GM19397 (cell line): ENCODE results near the gene SMARCD1.

Experiments used
- ATAC-seq: cut with Tn5 transposase; IDR thresholded peaks from one replicate; pipeline ENCODE4 v1.9.1; 2021; ENCODE audit warnings: mild to moderate bottlenecking, moderate library complexity; ENCODE audit not compliant: unreplicated experiment

Gene SMARCD1

GRCh38 chr12:50103351-50103750, 18.2 kb downstream of the SMARCD1 start:
- no peak for ATAC-seq

GRCh38 chr12:50103767-50104321, 18.7 kb downstream of the SMARCD1 start, which contains the start of gene GPD1:
Gene GPD1, plus strand, starts transcription at chr12:50104008. Its CDS starts 43 bp downstream, at chr12:50104051.
- no peak for ATAC-seq

GRCh38 chr12:50104417-50105366, 19.6 kb downstream of the SMARCD1 start:
- no peak for ATAC-seq

GRCh38 chr12:50105913-50106450, 20.8 kb downstream of the SMARCD1 start:
- ATAC-seq: no peak

GRCh38 chr12:50106907-50107306, 21.8 kb downstream of the SMARCD1 start:
- ATAC-seq: no peak

GRCh38 chr12:50107416-50108268, 22.5 kb downstream of the SMARCD1 start:
- ATAC-seq: no peak

GRCh38 chr12:50109319-50109718, 24.2 kb downstream of the SMARCD1 start:
- no peak for ATAC-seq

- no peak for ATAC-seq
Observed at GRCh38 chr12:50110127-50110761, 25.1 kb downstream of the SMARCD1 start.

GRCh38 chr12:50110762-50111351, 25.7 kb downstream of the SMARCD1 start:
- ATAC-seq: no peak

- ATAC-seq: peak; percentile 4
Observed at GRCh38 chr12:50111395-50111692, 26.2 kb downstream of the SMARCD1 start.

- ATAC-seq: peak; percentile 83
Observed at GRCh38 chr12:50111693-50112455, 26.7 kb downstream of the SMARCD1 start, which contains the start of gene COX14. Gene COX14, plus strand, starts transcription at chr12:50112236. Its CDS starts 7,808 bp downstream, at chr12:50120044.

- ATAC-seq: no peak
Observed at GRCh38 chr12:50112456-50113218, 27.5 kb downstream of the SMARCD1 start.

- ATAC-seq: no peak
Observed at GRCh38 chr12:50117057-50117622, 32.0 kb downstream of the SMARCD1 start.

- no peak for ATAC-seq
Observed at GRCh38 chr12:50119387-50119786, 34.2 kb downstream of the SMARCD1 start.

GRCh38 chr12:50120521-50120920, 35.4 kb downstream of the SMARCD1 start:
- no peak for ATAC-seq

GRCh38 chr12:50120953-50121352, 35.8 kb downstream of the SMARCD1 start:
- ATAC-seq: no peak

- no peak for ATAC-seq
Observed at GRCh38 chr12:50121641-50122040, 36.5 kb downstream of the SMARCD1 start.

GRCh38 chr12:50123203-50123602, 38.1 kb downstream of the SMARCD1 start:
- ATAC-seq: no peak
